ENCODE data around the gene CNGA4.

CNGA4 gene

DNA sequence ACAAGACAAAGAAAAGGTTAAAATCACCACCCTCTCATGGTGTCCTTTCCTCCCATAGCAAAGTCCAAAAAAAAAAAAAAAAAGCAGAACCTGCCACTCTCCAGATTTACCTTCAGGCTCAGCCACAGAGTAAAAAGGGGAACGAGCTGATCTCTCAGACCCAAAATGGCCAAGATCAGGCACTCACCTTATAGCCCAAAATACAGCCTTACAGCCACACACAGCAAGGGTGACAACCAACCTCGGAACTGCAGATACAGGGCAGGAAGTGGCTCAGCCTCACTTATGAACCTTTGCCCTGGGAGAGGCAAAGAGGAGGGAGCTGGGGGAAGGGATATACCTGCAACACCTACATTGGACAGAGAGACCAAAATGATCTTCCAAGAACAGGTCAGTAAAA is 9.0 kb upstream of the CNGA4 start:
- H3K36me3 ChIP-seq (ENCODE audit: insufficient read depth, low read length): no peaks in the 10 kb centered on the region
- H3K79me2 ChIP-seq (ENCODE audit: insufficient read depth, low read length): peaks cover 56% of the 10 kb centered on the region
- peak overlapping the region; percentile 76 for H3K4me2 ChIP-seq (ENCODE audit: low read depth, low read length, poor library complexity, severe bottlenecking)
- no peak for TF ChIP-seq EZH2phosphoT487 (IDR thresholded peaks at IDR 0.05; ENCODE audit: borderline replicate concordance)
- H2AFZ ChIP-seq (ENCODE audit: low read length): no peak overlapping the region
- no peaks in the 10 kb centered on the region for H3K9me2 ChIP-seq (replicated peaks; ENCODE audit: low read depth, low read length)
- H3K4me3 ChIP-seq (ENCODE audit: low read length, poor library complexity, severe bottlenecking): peak overlapping the region; percentile 59
- H3F3A ChIP-seq (ENCODE audit: low read depth): no peaks in the 10 kb centered on the region
- H3K4me1 ChIP-seq (ENCODE audit: insufficient read depth, low read length, poor library complexity, severe bottlenecking): peaks cover 49% of the 10 kb centered on the region
- no peaks in the 10 kb centered on the region for H3K27me3 ChIP-seq (ENCODE audit: insufficient read depth, low read length, poor library complexity, severe bottlenecking)
- no peaks in the 10 kb centered on the region for H3K9me3 ChIP-seq (ENCODE audit: insufficient read depth, low read depth, low read length)
- peaks cover 22% of the 10 kb centered on the region for H4K20me1 ChIP-seq (ENCODE audit: insufficient read depth, low read length, poor library complexity, severe bottlenecking)
- peak overlapping the region; percentile 52 for H3K9ac ChIP-seq (ENCODE audit: low read depth, low read length, poor library complexity, severe bottlenecking)

DNA sequence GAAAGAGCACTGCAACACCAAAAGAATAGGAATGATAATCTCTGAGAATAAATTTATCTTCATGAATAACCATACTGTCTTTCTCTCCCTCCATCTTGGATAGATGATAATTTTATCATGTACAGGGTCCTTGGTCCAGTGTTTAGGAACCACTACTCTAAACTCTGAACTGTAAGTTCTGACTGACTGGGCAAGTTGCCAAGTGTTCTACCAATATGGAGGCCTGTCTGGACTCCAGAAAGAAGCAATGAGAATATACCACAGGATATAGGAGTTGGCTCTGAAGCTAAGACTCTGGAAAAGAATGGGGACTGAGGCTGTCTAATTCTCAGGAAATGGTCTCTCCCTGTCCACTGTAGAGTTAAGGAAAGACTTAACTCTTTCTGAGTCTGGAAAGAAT is 6.0 kb upstream of the CNGA4 start:
- Histone ChIP-seq H3K79me2 (ENCODE audit: insufficient read depth, low read length) (peaks cover 37% of the 10 kb centered on the region), H3K9me2 (replicated peaks; ENCODE audit: low read depth, low read length) (no peaks in the 10 kb centered on the region), H3K4me1 (ENCODE audit: insufficient read depth, low read length, poor library complexity, severe bottlenecking) (peaks cover 35% of the 10 kb centered on the region), H3K4me3 (ENCODE audit: low read length, poor library complexity, severe bottlenecking) (peak overlapping the region; percentile 92), H3K27me3 (ENCODE audit: insufficient read depth, low read length, poor library complexity, severe bottlenecking) (no peaks in the 10 kb centered on the region), H3K9ac (ENCODE audit: low read depth, low read length, poor library complexity, severe bottlenecking) (peak overlapping the region; percentile 77), H3F3A (ENCODE audit: low read depth) (no peaks in the 10 kb centered on the region), H3K9me3 (ENCODE audit: insufficient read depth, low read depth, low read length) (no peaks in the 10 kb centered on the region), H2AFZ (ENCODE audit: low read length) (no peak overlapping the region), H3K4me2 (ENCODE audit: low read depth, low read length, poor library complexity, severe bottlenecking) (peak overlapping the region; percentile 92), H3K36me3 (ENCODE audit: insufficient read depth, low read length) (no peaks in the 10 kb centered on the region), H4K20me1 (ENCODE audit: insufficient read depth, low read length, poor library complexity, severe bottlenecking) (peaks cover 22% of the 10 kb centered on the region)
- no peak for TF ChIP-seq EZH2phosphoT487 (IDR thresholded peaks at IDR 0.05; ENCODE audit: borderline replicate concordance)
- TF ChIP-seq, protein P1, sequence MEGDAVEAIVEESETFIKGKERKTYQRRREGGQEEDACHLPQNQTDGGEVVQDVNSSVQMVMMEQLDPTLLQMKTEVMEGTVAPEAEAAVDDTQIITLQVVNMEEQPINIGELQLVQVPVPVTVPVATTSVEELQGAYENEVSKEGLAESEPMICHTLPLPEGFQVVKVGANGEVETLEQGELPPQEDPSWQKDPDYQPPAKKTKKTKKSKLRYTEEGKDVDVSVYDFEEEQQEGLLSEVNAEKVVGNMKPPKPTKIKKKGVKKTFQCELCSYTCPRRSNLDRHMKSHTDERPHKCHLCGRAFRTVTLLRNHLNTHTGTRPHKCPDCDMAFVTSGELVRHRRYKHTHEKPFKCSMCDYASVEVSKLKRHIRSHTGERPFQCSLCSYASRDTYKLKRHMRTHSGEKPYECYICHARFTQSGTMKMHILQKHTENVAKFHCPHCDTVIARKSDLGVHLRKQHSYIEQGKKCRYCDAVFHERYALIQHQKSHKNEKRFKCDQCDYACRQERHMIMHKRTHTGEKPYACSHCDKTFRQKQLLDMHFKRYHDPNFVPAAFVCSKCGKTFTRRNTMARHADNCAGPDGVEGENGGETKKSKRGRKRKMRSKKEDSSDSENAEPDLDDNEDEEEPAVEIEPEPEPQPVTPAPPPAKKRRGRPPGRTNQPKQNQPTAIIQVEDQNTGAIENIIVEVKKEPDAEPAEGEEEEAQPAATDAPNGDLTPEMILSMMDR (conservative IDR thresholded peaks at IDR 0.05; ENCODE audit: low read length): no peak

DNA sequence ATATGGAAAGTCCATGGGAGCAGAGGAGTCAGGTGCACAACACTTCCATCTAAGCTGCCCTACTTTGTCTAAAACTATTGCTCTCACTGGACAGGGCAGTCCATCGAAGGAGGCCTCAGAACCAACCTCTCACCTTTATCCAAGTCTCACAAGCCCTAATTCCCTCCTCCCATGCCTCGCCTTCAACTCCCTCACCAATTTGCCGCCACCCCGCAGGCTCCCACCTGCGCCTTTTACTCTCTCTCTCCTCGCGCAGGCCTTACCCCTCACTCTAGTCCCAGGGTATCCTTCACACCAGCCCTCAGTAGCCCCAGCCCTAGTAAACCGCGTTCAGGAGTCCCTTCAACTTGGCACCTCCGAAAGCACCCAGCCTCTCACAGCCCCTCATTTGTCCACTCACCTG is 4.9 kb upstream of the CNGA4 start:
- peaks cover 33% of the 10 kb centered on the region for H3K4me1 ChIP-seq (ENCODE audit: insufficient read depth, low read length, poor library complexity, severe bottlenecking)
- H3K9ac ChIP-seq (ENCODE audit: low read depth, low read length, poor library complexity, severe bottlenecking): peak overlapping the region; percentile 77
- peak overlapping the region; percentile 92 for H3K4me3 ChIP-seq (ENCODE audit: low read length, poor library complexity, severe bottlenecking)
- no peak for TF ChIP-seq EZH2phosphoT487 (IDR thresholded peaks at IDR 0.05; ENCODE audit: borderline replicate concordance)
- TF ChIP-seq, protein P1 (conservative IDR thresholded peaks at IDR 0.05; ENCODE audit: low read length): no peak
- no peaks in the 10 kb centered on the region for H3K36me3 ChIP-seq (ENCODE audit: insufficient read depth, low read length)
- H4K20me1 ChIP-seq (ENCODE audit: insufficient read depth, low read length, poor library complexity, severe bottlenecking): peaks cover 22% of the 10 kb centered on the region
- no peaks in the 10 kb centered on the region for H3K27me3 ChIP-seq (ENCODE audit: insufficient read depth, low read length, poor library complexity, severe bottlenecking)
- no peaks in the 10 kb centered on the region for H3K9me2 ChIP-seq (replicated peaks; ENCODE audit: low read depth, low read length)
- H3K4me2 ChIP-seq (ENCODE audit: low read depth, low read length, poor library complexity, severe bottlenecking): peak overlapping the region; percentile 92
- peaks cover 31% of the 10 kb centered on the region for H3K79me2 ChIP-seq (ENCODE audit: insufficient read depth, low read length)
- H2AFZ ChIP-seq (ENCODE audit: low read length): peak overlapping the region; percentile 86
- no peaks in the 10 kb centered on the region for H3K9me3 ChIP-seq (ENCODE audit: insufficient read depth, low read depth, low read length)
- H3F3A ChIP-seq (ENCODE audit: low read depth): no peaks in the 10 kb centered on the region
